Brain microvascular endothelial cell (primary cell): ENCODE measurements around the gene PDLIM7.

ENCODE experiments used
- DNase-seq: peaks from one replicate; pipeline ENCODE4 v3.0.0-alpha.2; 2020
- H3K27ac ChIP-seq: fragments of 250-450 bp; sonication (Bioruptor Pico); 2 replicates; pipeline ENCODE4 v1.5.1; 2020; ENCODE audit warnings: mild to moderate bottlenecking, moderate library complexity
- H3K27me3 ChIP-seq: fragments of 250-450 bp; sonication (Bioruptor Pico); replicated peaks from 2 replicates; pipeline ENCODE4 v1.5.1; 2020; ENCODE audit warnings: mild to moderate bottlenecking
- H3K36me3 ChIP-seq: fragments of 250-450 bp; sonication (Bioruptor Pico); replicated peaks from 2 replicates; pipeline ENCODE4 v1.5.1; 2020; ENCODE audit warnings: mild to moderate bottlenecking
- H3K4me3 ChIP-seq: 2 replicates; pipeline ENCODE4 v1.5.1; 2011; ENCODE audit warnings: low read depth, mild to moderate bottlenecking, control low read depth, low read length, moderate library complexity
- in situ Hi-C: cut with HindIII; loops from 2 replicates; pipeline ENCODE4 v1.10.0; 2017; ENCODE audit warnings: low sequenced_read_pairs, low pct_ligation_motif_present
- TF ChIP-seq, protein P1 (sequence below): IDR thresholded peaks from 2 replicates; pipeline ENCODE4 v1.5.1; 2011; ENCODE audit warnings: low read depth, mild to moderate bottlenecking, moderate library complexity, low read length, control low read depth, inconsistent platforms; ENCODE audit errors: missing control alignments

Gene PDLIM7

DNA sequence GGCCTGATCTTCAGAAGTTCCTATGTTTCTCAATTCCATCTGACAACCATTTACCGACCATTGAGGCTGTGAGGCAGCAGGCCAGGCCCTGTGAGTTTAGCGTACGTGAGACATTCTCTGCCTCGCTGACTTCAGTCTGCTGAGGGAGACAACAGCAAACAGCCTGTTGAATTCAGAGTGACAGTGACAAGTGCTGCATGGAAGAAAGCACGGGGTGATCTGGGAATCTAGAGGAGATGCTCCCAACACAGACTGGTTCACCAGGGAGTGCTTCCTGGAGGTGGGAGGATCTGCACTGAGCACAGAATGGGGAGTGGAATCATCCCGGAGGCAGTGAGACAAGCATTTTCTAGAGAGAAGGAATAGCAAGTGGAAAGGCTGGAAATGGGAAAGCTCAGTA lies 29.4 kb upstream of the PDLIM7 start:
- Histone ChIP-seq H3K27me3 (no peaks in the 10 kb centered on the region), H3K4me3 (no peak overlapping the region), H3K36me3 (peaks cover 67% of the 10 kb centered on the region), H3K27ac (no peak overlapping the region)
- in situ Hi-C loops: no loop called here
- DNase-seq: no peak
- TF ChIP-seq, protein P1, sequence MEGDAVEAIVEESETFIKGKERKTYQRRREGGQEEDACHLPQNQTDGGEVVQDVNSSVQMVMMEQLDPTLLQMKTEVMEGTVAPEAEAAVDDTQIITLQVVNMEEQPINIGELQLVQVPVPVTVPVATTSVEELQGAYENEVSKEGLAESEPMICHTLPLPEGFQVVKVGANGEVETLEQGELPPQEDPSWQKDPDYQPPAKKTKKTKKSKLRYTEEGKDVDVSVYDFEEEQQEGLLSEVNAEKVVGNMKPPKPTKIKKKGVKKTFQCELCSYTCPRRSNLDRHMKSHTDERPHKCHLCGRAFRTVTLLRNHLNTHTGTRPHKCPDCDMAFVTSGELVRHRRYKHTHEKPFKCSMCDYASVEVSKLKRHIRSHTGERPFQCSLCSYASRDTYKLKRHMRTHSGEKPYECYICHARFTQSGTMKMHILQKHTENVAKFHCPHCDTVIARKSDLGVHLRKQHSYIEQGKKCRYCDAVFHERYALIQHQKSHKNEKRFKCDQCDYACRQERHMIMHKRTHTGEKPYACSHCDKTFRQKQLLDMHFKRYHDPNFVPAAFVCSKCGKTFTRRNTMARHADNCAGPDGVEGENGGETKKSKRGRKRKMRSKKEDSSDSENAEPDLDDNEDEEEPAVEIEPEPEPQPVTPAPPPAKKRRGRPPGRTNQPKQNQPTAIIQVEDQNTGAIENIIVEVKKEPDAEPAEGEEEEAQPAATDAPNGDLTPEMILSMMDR: no peak

DNA sequence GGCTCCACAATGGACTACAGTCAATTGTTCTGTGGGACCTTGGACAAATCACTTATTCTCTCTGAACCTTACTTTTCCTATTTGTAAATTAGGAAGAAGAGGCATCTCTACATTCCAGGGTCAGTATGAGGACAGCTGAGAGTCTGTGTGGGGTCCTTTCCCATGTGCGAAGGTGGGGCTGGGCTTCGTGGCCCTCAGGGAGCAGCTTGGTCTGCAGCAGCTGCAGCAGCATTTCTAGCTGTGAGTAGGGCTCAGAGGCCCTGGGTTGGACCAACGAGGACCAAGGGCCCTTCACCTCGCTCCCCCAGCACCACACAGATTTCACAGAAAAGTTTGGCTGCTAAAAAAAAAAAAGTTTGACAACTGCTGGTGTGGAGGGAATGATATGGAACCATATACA lies 28.8 kb upstream of the PDLIM7 start:
- Histone ChIP-seq H3K27ac (no peak overlapping the region), H3K27me3 (no peaks in the 10 kb centered on the region), H3K4me3 (no peak overlapping the region), H3K36me3 (peaks cover 69% of the 10 kb centered on the region)
- no peak for DNase-seq
- in situ Hi-C loops: no loop called here
- TF ChIP-seq, protein P1: no peak

DNA sequence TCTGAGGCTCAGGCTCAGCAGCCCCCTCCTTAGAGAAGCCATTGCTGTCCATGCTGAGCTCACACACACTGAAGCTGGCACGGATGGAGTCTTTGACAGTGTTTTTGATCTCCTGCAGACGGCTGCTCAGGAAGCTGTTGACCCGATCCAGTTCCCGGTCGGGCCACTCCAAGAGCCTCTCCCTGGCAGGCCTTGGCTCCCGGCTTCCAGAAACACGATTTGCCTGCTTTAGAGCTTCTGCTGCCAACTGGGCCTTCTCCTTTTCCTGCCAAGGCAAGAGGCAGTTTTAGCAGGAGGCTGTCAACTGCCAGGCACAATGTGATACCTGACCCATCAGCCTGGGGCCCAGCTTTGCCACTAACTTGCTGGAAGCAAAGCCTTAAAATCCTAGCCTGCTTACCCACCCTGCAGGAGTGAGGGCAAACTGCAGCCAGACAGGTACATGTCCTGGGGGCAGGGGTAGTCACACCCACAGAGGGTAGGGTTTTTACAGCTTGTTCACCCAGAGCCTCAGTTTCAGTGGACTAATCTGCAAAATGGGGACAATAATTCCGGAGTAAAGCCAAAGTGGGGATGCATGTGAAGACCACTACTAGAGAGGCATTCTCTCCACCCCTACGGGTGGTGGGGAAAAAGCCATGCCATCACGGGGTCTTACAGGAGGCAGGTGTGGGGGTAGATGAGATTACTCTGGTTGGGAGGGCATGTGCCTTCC lies 27.7 kb upstream of the PDLIM7 start:
- H3K36me3 ChIP-seq: peaks cover 68% of the 10 kb centered on the region

GRCh38 chr5:177524539-177524900 lies 27.1 kb upstream of the PDLIM7 start:
- DNase-seq: no peak
- TF ChIP-seq, protein P1: no peak
- H3K27ac ChIP-seq: no peak overlapping the region
- in situ Hi-C loops: no loop called here
- H3K4me3 ChIP-seq: no peak overlapping the region
- no peaks in the 10 kb centered on the region for H3K27me3 ChIP-seq
- peaks cover 68% of the 10 kb centered on the region for H3K36me3 ChIP-seq

More for the DNA sequence above, 27.7 kb upstream of the PDLIM7 start:
- Histone ChIP-seq H3K27me3 (no peaks in the 10 kb centered on the region), H3K27ac (no peak overlapping the region), H3K4me3 (no peak overlapping the region)
- in situ Hi-C loops: no loop called here
- TF ChIP-seq, protein P1: no peak
- no peak for DNase-seq

DNA sequence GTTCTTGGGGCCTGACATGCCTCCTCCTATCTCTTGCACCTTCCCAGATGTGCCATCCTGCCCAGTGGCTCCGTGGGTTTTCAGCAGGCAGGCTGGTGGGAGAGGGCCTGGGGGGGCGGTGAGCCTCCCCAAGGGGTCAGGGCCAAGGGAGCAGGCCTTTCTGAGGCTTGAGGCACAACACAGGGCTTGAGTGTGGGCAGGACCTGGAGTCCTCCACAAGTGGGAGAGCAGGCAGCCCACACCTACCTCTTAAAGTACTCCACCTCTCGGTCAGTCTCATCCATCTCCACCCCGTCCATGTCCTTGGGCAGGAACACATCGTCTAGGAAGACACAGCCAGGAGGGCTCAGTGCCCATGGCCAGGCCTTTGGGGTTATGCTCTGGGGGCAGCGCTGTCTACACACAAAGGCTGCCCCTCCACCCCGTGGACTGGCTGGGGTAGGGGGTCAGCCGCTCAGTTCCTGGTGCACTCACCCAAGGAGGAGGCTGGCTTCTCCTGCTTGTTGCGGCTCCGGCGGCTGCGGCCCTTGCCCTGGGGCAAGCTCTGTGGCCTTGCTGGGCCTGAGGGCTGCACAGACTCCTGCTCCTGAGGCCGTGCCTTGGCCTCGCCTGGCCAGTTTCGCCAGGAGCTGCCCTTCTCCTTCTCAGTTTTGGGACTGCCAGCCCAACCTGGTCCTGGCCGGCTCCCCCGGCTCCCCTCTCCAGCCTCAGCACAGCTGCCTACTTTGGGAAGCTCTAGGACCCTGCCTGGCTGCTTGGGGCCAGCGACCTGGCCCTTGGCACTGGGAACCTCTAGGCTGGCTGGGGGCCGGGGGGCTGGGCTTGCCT lies 26.5 kb upstream of the PDLIM7 start:
- H3K36me3 ChIP-seq: peaks cover 68% of the 10 kb centered on the region

More for the DNA sequence above, 26.5 kb upstream of the PDLIM7 start:
- TF ChIP-seq, protein P1: no peak
- Histone ChIP-seq H3K27me3 (no peaks in the 10 kb centered on the region), H3K4me3 (no peak overlapping the region), H3K27ac (no peak overlapping the region)
- in situ Hi-C loops: no loop called here
- DNase-seq: no peak
